HG02973 (cell line): ENCODE results near the gene KRTAP4-5.
"Not testable (repeated sequence)": the region's sequence is repeated elsewhere in the genome, so short reads cannot be mapped to it uniquely, and the experiment has no call there.

ENCODE experiments used
- ATAC-seq: cut with Tn5 transposase; IDR thresholded peaks from one replicate; pipeline ENCODE4 v1.9.1; 2021; ENCODE audit warnings: moderate library complexity; ENCODE audit not compliant: unreplicated experiment

The KRTAP4-5 gene

GRCh38 chr17:41149652-41149985 lies at the start of gene KRTAP4-5:
Gene KRTAP4-5 (minus strand): TSS chr17:41149825. CDS start chr17:41149767, 58 bp downstream.
- no peak for ATAC-seq

- ATAC-seq: no peak
These were observed 46.4 kb upstream of the KRTAP4-5 start for GRCh38 chr17:41196068-41196467.

GRCh38 chr17:41190328-41190727 lies 40.7 kb upstream of the KRTAP4-5 start:
- no peak for ATAC-seq

GRCh38 chr17:41189837-41190318 lies 40.3 kb upstream of the KRTAP4-5 start, which contains the start of gene KRTAP9-1:
Gene KRTAP9-1 (plus strand): TSS chr17:41189887. CDS start chr17:41189887, 0 bp downstream.
- ATAC-seq: not testable (repeated sequence)

DNA sequence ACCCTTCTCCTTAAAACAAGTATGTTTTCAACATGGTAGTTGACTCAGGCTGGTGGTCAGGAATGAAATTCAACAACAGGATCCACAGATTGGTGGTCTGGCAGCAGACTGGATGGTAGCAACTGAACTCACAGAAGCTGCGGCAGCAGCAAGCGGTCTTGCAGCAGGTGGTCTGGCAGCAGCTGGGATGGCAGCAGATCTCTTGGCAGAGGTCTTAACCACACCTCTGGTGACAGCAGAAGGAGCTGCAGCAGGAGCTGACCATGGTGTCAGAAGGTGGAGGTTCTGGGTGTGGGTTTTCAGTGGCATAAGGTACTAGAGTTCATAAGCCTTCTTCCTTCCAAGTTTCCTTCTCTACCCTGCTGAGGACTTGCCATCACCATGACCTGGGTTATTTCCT lies 37.2 kb upstream of the KRTAP4-5 start:
- ATAC-seq: no peak

- no peak for ATAC-seq
These were observed 35.4 kb upstream of the KRTAP4-5 start for GRCh38 chr17:41185001-41185400.

DNA sequence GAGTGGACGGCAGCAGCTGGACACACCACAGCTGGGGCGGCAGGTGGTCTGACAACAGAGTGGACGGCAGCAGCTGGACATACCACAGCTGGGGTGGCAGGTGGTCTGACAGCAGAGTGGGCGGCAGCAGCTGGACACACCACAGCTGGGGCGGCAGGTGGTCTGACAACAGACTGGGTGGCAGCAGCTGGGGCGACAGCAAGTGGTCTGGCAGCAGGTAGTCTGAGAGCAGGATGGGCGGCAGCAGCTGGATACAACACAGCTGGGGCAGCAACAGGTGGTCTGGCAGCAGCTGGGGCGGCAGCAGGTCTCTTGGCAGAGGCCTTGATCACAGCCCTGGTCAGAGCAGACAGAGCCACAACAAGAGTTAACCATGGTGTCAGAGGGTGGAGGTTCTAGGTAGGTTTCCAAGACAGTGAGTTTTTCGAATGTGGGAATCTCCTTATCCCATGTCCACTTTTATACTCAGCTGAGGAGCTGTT lies 34.9 kb upstream of the KRTAP4-5 start, which contains the start of gene KRTAP4-1:
Gene KRTAP4-1, minus strand, starts transcription at position 432 of the 482 bp plus-strand sequence. Its CDS starts 57 bp downstream, at position 375.
- no peak for ATAC-seq

DNA sequence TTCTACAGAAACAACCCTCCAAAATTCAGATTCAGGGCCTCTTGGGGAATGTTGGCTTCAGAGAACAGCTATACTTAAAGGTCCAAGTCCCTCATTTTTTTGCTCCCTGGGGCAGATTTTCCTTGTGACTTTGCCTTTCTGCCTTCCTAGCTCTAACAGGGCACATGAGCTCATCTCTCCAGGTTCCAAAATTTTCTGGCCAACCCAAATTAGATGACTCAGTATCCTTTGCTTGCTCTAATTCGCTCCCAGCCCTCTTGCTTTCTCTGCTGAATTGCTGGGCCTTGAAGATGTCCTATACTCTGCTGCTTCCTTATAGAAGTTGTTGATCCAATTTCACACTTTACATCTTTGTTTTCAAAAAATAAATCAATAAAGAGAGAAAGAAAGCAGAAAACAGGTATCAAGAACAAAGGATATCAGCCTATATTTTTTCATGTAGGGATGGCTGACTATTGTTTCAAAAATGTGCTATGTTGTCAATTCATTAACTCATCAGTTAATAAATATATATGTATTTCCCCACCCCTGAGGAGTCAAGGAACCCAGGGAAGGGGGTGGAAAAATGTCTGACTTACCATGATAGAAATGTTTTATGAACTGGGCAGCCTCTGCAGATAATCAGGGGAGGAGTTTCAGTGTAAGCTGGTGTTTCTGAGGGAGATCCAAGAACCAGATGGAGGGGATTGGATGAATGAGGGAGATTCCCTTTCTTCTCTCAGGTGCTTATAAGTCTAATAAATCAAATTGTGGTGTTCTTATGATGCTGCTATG lies 29.4 kb upstream of the KRTAP4-5 start:
- no peak for ATAC-seq

- no peak for ATAC-seq
These were observed 28.7 kb upstream of the KRTAP4-5 start for GRCh38 chr17:41178341-41178740.

DNA sequence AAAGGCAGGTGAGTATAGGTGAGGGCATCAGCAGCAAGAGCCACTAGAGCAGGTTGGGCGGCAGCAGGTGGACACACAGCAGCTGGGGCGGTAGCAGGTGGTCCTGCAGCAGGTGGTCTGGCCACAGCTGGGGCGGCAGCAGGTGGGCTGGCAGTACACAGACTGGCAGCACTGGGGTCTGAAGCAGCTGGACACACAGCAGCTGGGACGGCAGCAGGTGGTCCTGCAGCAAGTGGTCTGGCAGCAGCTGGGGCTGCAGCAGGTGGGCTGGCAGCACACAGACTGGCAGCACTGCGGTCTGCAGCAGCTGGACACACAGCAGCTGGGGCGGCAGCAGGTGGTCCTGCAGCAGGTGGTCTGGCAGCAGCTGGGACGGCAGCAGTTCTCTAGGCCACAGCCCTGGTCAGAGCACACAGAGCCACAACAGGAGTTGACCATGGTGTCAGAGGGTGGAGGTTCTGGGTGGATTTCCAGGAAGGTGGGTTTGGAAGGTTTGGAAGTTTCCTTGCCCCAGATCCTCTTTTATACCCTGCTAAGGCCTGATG lies 28.2 kb upstream of the KRTAP4-5 start, which contains the start of gene KRTAP4-2:
Gene KRTAP4-2, minus strand, starts transcription at position 495 of the 545 bp plus-strand sequence. Its CDS starts 57 bp downstream, at position 438.
- no peak for ATAC-seq

DNA sequence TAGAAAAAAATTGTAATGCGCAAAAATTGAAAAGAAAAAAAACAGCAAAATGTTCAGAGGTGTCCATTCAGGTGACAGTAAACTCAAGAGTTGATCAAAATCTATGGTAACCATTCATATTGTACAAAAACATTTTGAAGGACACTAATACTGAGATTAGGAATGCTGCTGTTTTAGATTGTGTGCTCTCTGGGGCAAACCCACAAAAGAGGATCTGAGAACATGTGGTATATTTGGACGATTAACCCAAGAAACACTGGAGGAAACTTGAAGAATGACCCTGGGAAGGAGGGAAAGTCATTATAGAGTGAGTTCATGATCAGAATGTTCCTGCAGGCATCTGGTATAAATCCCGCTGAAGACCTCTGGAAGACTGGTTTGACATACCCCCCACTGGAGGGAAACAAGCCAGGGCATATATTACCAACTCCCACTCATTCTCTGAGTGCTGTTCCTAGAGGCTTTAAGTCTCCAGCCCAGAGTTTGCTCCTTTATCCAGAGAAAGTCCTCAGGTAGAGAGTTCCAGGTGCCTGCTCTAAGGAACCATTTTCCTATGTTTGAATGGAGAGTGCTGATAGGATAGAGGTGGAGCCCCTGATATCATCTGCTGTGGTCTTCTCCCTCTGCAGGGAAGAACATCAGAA lies 27.2 kb upstream of the KRTAP4-5 start:
- no peak for ATAC-seq

GRCh38 chr17:41171886-41172285 lies 22.3 kb upstream of the KRTAP4-5 start:
- ATAC-seq: no peak

DNA sequence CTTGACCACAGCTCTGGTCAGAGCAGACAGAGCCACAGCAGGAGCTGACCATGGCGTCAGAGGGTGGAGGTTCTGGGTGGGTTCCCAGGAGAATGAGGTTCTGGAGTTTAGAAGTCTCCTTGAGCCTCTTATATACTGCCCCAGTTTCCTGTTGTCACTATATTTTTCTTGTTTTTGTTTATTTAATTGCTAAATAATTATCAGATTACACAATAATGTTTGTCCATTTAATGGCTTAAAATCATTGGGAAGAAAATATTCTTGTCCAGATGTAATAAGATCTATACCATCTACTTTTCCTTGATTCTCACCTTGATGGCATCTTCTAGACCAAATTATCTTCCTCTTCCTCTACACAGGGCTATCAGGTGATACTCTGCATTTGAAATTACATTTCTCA lies 18.5 kb upstream of the KRTAP4-5 start, which contains the start of gene KRTAP4-3:
Gene KRTAP4-3, minus strand, starts transcription at position 101 of the 400 bp plus-strand sequence. Its CDS starts 49 bp downstream, at position 52.
- no peak for ATAC-seq

DNA sequence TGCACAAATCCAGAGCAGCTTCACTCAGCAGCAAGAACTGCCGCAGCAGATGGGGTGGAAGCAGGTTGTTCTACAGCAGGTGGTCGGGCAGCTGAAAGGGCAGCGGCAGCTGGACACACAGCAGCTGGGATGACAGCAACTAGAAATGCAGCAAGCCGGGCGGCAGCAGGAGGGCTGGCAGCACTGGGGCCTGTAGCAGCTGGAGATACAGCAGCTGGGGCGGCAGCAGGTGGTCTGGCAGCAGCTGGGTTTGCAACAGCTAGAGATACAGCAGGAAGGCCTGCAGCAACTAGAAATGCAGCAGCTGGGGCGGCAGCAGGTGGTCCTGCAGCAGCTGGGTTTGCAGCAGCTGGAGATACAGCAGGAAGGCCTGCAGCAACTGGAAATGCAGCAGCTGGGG lies 17.9 kb upstream of the KRTAP4-5 start:
- no peak for ATAC-seq

GRCh38 chr17:41163828-41164227 lies 14.2 kb upstream of the KRTAP4-5 start:
- ATAC-seq: no peak

- no peak for ATAC-seq
These were observed 11.0 kb upstream of the KRTAP4-5 start, which contains the start of gene KRTAP4-4 for GRCh38 chr17:41160648-41161047. Gene KRTAP4-4 (minus strand): TSS chr17:41160748. CDS start chr17:41160691, 57 bp downstream.

- not testable (repeated sequence) for ATAC-seq
These were observed 10.6 kb upstream of the KRTAP4-5 start for GRCh38 chr17:41160190-41160589.

DNA sequence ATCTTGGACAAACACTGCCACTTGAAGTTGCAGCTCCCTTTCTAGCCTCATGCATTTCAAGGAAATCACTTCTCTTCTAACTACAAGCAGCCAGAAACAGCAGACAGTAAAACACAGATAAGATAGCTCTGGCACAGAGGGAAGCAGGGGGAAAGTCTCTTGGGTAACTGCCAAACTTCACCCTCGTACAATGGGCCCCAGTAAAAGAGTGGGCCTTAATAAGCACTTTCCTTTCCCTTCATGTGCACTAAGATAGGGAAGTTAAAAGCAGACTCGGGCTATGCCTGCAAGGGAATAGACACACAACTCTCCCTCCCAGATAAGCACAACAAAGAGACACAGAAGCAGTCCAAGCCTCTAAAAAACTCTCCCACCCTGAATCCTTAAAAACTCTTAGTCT lies 4.2 kb upstream of the KRTAP4-5 start:
- ATAC-seq: no peak

- ATAC-seq: no peak
These were observed 1.9 kb upstream of the KRTAP4-5 start for GRCh38 chr17:41151525-41151924.

GRCh38 chr17:41150026-41150425 lies 401 bp upstream of the KRTAP4-5 start:
- ATAC-seq: no peak

- not testable (repeated sequence) for ATAC-seq
These were observed 514 bp downstream of the KRTAP4-5 start for GRCh38 chr17:41148971-41149651.
